PC-3 (cell line): Measurements from ENCODE around the gene GRIN3A.

ENCODE experiments used
- CTCF ChIP-seq: fragments of 300-600 bp; sonication (generic); conservative IDR thresholded peaks from 2 replicates; pipeline ENCODE4 v1.5.1; 2017; ENCODE audit warnings: antibody characterized with exemption, low read depth, mild to moderate bottlenecking, low read length
- EZH2 ChIP-seq: fragments of 300-600 bp; sonication (generic); IDR thresholded peaks from one replicate; pipeline ENCODE4 v1.6.1; 2017; ENCODE audit warnings: antibody characterized with exemption, mild to moderate bottlenecking, low read length; ENCODE audit not compliant: unreplicated experiment
- EZH2phosphoT487 ChIP-seq: fragments of 300-600 bp; sonication (generic); IDR thresholded peaks from 2 replicates; pipeline ENCODE4 v1.6.1; 2018; ENCODE audit warnings: mild to moderate bottlenecking, antibody characterized with exemption, low read length, borderline replicate concordance

DNA sequence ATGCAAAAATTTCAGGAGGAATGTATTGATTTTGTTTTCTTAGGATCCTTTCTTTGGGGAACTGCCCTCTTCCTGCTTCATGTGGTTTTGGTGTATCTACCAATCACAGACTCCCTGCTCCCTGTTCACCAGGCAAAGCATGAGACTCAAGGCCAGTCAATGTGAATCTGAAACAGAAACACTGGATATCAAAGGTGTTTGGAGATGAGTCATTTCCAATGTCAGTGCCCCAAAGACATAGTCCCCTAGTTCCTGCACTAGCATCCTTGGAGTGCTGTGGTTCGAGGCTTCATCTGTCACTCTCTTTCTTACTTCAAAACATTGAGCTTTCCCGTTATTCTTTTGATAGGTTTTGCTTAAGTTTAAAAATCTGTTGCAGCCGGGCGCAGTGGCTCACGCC is 151.8 kb downstream of the GRIN3A start:
- no peak for TF ChIP-seq CTCF
- no peak for TF ChIP-seq EZH2
- TF ChIP-seq EZH2phosphoT487, result no peak
